Measurements from ENCODE around the gene GSTT2.

GSTT2 gene

DNA sequence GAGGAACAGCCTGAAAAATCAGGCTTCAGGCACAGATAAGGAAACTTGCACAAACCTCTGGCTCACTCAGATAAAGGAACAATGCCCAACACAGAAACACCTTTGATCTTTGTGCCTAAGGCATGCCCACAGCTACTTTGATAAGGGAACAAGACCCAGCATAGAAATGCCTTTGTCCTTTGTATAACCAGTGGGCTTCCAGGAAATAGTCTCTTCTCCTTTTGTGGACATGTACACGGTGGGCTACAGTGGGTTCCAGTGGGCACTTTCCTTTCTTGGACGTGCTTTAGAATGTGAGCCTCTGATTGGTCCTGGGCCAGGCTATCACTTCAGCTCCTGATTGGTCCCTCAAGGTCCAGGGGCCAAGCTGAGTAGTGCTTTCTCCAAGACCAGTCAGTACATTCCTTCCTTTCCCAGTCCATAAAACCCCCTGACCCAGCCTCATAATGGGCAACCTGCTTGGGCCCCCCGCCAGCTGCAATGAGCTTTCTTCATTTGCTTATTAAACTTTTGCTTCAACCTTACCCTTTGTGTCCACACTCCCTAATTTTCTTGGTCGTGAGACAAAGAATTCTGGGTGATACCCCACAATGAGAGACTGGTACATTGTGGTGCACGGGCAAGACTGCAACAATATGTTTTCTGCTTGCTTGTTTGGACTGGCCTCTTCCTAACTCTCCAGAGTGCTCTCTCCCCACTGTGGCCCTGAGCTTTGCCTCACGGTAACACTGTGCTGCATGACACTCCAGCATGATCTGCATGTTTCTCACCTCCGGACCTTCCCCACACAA, 29.5 kb downstream of the GSTT2 start:
- DNase-seq: no peak

DNA sequence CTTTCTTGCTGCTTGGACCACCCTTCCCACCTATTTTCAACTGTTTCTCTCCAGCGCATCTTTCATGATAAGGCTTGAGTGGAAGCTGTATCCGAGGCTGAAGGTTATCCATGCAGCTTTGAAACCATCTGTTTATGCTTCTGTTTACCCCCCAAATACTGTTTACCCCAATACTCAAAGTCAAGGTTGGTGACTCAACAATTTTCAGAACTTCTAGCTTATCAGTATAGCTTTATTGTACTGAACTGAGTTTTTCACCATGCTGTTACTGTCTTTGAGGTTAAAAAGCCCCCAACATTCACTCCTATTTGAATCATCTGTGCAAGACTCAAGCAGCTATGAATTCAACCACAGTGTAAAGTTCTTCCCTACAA, 30.1 kb downstream of the GSTT2 start:
- no peak for DNase-seq

DNA sequence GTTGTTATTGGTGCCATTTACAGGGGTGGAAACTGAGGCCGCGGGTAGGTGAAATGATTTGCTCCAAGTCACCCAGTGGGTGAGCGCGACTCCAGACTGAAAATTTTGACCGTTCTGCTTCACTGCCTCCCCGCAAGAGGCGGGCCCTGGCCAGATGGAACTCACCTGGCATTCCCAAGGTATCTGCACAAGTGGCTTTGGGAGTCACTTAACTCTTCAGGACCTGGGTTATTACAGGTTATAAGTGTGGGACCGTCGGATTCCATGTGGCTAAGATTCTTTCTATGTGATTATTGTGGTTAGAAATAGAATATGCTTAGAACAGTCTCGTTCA, 31.8 kb downstream of the GSTT2 start:
- no peak for DNase-seq

DNA sequence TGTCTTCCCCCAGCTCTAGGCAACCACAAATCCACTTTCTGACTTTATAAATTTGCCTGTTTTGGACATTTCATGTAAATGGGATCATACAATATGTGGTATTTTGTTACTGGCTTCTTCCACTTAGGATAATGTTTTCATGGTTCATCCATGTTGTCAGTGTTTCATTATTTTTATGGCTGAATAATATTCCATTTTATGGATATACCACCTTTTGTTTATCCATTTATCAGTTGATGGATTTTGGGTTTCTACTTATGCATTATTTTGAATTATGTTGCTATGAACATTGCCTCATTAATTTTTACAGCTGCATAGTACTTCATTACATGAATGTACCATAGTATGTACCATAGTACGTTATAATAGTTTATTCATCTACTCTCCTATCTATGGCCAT, 36.2 kb downstream of the GSTT2 start:
- DNase-seq: no peak

DNA sequence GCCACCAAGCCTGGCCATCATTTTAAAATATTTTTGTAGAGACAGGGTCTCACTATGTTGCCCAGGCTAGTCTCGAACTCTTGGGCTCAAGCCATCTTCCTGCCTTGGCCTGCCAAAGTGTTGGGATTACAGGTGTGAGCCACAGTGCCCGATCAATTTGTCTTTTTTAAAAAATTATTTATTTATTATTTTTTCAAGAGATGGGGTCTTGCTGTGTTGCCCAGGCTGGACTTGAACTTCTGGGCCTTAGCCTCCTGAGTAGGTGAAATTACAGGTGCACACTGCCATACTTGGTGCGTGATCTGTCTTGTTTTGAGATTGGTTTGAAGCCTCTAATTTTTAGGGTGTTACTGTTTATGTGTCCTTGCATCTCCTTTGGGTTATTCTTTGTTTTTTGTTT, 41.4 kb downstream of the GSTT2 start:
- no peak for DNase-seq

DNA sequence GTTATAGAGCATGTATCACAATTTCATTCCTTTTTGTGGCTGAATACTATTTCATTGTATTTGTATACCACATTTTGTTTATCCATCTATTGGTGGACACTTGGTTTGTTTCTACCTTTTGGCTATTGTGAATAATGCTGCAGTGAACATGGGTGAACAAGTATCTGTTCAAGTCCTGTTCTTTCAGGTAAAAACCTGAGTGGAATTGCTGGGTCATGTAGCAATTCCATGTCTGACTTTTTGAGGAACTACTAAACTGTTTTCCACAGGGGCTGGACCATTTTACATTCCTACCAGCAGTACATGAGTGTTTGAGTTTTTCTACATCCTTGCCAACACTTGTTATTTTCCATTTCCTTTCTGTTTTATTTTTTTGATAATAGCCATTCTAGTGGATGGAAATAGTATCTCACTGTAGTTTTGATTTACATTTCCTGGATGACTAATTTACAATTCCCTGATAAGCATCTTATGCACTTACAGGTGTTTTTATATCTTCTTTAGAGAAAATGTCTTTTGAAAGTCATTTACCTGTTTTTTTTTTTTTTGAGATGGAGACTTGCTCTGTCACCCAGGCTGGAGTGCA, 43.4 kb downstream of the GSTT2 start:
- DNase-seq: no peak

DNA sequence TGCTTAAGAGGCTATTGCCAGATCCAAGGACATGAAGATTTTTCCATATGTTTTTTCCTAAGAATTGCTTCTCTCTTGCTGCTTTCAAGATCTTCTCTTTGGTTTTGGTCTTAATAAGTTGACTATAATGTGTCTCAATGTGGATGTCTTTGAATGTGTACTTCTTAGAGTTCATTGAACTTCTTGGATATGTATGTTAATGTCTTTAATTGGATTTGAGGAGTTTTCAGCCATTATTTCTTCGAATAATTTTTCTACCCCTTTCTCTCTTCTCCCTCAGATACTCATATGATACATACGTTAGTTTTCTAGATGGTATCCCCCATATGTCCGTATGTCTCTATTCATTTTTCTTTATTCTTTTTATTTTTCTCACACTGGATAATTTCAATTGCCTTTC, 44.4 kb downstream of the GSTT2 start:
- no peak for DNase-seq

DNA sequence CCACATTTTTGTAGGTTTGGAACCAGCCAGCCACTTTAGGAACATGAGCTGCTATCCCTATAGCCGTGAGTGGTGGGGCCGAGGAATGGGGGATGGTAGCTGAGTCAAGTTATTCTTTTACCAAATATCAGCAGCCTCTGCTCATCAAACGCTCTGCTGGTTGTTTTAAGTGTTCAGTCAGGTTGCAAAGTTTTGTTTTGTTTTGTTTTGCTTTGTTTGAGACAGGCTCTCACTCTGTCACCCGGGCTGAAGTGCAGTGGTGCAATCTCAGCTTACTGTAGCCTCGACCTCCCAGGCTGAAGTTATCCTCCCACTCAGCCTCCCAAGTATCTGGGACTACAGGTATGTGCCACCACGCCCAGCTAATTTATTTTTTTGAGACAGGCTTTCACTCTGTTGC, 45.5 kb downstream of the GSTT2 start:
- no peak for DNase-seq

DNA sequence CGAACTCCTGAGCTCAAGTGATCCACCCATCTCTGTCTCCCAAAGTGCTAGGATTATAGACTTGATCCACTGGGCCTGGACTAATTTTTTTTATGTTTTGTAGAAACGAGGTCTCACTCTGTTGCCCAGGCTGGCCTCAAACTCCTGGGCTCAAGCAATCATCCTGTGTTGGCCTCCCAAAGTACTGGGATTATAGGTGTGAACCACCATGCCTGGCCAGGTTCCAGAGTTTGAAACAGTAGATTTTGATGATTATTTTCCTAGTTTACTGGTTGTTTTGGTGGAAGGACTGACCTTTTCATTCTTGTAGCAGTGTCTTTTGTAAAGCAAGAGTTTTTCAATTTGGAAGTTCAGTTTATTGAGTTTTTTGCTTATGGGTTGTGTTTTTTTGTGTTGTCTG, 46.1 kb downstream of the GSTT2 start:
- no peak for DNase-seq

DNA sequence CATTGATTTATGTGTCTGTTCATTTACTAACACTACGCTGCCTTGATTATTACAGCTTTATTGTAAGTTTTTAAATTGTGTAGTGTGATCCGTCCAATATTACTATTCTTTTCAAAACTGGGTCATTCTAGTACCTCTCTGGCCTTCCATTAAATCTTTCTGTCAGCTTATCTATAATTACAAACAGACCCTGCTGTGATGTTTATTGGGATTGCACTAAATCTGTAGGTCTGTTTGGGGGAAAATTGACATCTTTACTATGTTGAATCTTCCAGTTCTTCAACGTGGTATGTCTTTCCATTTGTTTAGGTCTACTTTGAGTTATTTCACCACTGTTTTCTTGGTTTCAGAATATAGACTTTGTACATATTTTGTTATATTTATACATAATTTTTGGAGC, 46.8 kb downstream of the GSTT2 start:
- DNase-seq: no peak

DNA sequence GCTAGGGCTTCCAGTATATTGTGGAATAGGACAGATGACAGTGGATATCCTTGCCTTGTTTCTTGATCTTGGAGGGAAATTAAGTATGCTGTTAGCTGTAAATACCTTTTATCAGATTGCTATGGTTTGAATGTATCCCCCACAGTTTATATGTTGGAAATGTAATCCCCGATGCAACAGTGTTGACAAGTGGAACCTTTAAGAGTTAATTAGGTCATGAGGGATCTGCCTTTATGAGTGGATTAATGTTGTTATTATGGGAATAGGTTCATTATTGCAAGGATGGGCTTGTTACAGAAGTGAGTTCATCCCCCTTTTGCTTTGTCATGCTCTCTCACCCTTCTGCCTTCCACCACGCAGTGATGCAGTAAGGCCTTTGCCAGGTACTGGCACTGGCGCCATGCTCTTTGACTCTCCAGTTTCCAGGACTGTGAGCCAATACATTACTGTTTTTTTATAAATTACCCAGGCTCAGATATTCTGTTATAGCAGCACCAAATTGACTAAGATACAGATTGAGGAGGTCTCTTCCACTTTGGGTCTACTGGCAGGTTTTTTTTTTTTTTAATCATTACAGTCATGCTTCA, 47.5 kb downstream of the GSTT2 start:
- DNase-seq: no peak

DNA sequence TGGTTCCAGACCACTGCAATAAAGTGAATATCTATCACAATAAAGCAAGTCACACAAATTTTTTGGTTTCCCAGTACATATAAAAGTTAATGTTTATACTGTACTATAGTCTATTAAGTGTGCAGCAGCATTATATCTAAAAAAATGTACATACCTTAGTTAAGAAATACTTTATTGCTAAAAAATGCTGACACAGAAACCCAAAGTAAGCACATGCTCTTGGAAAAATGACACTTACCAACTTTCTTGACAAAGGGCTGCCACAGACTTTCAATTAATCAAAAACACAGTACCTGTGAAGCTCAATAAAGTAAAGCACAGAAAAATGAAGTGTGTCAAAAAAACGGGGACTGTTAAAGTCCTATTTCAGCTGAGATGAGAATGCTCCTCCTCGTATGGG, 48.1 kb downstream of the GSTT2 start:
- no peak for DNase-seq

DNA sequence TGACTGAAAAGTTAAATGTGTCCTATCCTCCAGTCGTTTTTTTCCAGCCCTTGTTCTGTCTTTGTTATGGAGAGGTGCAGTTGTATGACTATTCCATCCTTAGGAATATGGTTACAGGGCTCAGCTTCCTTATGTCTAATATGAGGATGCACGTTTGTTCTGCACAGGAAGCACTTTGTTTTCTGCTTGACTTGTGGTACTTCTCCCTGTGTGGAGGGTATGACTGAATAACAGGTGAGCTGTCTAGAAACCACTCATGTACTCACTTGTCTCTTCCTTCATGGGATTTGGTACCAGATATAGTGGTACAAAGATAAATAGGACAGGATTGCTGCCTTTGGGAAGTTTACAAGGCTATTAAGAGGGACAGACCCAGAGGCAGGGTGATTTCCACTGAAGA, 48.6 kb downstream of the GSTT2 start:
- no peak for DNase-seq

DNA sequence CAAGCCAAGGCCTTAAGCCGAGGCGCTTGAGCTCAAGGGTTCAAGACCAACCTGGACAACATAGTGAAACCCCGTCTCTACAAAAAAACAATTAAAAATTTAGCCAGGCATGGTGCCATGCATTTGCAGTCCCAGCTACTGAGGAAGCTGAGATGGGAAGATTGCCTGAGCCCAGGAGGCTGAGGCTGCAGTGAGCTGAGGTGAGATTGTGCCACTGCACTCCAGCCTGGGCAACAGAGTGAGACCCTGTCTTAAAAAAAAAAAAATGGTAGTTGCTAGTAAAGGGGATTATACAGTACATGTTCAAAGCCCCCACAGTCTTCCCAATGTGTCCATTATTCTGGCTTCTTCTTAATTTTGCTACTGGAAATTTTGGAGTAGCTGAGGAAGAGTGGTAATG, 49.4 kb downstream of the GSTT2 start:
- DNase-seq: no peak

DNA sequence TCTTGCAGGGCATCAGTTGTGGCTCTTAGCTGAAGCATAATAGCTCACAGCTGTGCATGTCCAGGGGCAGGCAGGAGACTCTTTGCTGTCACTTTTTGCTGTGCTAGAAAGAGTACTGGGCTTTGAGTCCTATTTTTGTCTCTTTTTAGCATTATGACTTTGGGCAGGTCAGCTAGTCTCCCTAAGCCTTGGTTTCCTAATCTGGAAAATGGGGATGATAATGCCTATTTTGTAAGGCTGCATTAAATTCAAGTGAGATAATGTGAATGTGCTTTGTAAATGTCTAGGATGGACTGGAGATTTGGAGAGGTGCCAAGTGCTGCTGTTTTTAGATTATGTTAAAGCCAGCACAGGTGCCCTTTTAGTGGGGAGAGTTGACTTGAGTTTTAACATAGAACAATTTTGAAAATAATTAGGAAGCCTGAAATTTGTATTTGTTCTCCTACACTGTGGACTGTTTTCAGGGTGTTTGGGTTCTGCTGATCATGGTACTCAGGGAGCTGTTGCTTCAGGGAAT, 50.3 kb downstream of the GSTT2 start:
- no peak for DNase-seq
